TTC549 (cell line): ENCODE measurements around the gene SGIP1.
A peak's percentile ranks its signal among the peaks of the same experiment; 100 is the strongest.

ENCODE experiments used
- FAIRE-seq: peaks from 2 replicates; lab custom pipeline; 2012; peaks lifted over from hg19 to GRCh38; lab: Jason Lieb, UNC

SGIP1 gene, protein sequence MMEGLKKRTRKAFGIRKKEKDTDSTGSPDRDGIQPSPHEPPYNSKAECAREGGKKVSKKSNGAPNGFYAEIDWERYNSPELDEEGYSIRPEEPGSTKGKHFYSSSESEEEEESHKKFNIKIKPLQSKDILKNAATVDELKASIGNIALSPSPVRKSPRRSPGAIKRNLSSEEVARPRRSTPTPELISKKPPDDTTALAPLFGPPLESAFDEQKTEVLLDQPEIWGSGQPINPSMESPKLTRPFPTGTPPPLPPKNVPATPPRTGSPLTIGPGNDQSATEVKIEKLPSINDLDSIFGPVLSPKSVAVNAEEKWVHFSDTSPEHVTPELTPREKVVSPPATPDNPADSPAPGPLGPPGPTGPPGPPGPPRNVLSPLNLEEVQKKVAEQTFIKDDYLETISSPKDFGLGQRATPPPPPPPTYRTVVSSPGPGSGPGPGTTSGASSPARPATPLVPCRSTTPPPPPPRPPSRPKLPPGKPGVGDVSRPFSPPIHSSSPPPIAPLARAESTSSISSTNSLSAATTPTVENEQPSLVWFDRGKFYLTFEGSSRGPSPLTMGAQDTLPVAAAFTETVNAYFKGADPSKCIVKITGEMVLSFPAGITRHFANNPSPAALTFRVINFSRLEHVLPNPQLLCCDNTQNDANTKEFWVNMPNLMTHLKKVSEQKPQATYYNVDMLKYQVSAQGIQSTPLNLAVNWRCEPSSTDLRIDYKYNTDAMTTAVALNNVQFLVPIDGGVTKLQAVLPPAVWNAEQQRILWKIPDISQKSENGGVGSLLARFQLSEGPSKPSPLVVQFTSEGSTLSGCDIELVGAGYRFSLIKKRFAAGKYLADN

DNA sequence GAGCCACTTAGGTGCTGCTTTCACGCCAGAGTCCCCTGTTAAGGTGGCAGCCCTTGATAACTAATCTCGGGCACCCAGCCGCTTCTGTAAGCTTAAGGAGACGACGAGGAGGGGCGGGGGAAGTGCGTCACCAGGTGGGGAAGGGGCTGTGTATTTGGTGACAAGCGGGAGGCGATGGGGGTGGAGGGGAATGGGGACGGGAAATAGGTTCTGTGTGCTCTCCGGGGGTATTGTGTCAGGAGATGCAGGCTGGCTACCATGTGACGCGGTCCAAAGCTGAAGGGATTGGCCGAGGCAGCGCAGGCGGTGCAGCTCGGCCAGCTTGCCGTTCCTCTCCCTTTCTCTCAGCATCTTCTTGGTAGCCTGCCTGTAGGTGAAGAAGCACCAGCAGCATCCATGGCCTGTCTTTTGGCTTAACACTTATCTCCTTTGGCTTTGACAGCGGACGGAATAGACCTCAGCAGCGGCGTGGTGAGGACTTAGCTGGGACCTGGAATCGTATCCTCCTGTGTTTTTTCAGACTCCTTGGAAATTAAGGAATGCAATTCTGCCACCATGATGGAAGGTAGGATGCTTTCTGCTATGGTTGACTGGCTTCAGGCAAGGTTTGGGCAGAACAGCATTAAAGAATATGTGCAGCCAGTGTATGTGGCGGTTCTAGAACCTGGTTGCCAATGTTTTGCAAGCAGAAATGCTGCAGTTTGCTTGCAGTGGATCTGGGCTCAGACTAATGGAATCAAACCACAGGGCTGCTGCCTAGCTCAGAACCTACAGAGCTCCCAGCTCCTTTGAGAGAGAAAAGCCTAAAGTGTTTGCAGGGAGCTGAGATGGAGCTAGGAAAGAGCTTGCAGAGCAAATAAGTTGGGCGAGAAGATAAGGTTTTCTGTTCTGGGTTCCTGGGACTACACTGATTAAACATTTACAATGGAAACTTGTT lies at the start of gene SGIP1:
Gene SGIP1 (plus strand): TSS at position 350 of the 937 bp plus-strand sequence. CDS start 206 bp downstream, at position 556.
- FAIRE-seq, result no peak

DNA sequence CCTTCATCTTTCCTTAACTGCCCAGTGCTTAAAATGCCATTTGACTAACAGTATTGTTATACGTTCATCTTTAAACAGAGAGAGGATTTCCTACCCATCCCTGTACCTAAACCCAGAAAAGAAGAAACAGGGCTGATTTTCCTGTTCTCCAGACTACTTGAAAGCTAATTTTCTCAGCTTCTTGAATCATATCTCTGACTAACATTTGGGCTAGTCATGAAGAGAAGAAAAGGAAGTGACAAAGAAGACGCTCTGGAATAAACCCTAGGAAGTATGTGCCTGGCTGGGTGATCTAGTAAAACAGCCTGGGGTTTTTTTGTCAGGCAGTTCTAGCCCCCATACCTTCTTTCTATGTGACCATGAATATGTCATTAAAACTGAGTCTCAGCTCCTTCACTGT lies 44.8 kb upstream of the SGIP1 start:
- FAIRE-seq, result no peak

DNA sequence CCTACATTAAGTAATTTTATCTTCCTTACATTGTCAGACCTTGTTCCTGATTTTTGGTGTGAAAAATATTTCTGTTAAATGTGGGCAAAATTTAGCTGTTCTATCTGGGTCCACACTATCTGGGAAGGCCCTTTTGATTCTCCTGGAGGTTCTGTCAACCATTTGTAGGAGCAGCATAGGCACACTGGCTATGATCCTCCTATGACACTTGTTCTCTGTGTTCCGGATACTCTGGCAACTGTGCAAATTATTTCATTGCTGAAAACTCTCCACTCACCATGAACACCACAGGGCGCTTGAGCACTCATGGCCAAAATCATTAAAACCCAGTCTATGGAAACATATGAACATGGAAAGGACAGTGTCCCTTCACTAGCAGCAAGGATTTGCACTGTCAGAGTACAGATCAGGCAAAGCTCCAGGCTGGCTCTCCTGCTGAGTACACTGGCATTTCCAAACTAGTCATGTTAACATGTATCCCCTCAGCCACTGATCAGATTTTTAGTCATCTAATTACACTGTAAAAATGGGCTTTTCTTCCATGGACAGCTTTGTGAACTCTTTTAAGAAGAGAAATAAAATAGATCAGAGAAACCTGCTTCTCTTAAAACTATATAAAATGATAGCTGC lies 43.9 kb upstream of the SGIP1 start:
- no peak for FAIRE-seq

DNA sequence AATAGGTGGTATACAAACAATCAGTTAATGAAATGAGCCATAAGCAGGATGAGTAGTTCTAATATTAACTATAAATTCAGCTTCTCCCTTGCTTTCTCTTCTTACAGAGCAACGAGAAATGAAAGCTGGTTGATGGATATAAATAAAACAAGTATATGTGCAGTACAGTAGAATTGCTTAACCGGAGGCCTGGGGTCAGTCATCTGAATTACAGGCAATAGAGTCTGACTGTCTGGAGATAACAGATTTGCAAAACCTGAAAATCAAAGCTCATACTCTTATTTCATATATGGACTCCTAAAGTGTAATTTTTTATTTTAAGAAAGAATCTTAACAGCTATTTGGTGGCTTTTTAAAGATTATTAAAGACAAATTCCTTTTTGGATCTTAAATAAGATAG lies 43.1 kb upstream of the SGIP1 start:
- no peak for FAIRE-seq

DNA sequence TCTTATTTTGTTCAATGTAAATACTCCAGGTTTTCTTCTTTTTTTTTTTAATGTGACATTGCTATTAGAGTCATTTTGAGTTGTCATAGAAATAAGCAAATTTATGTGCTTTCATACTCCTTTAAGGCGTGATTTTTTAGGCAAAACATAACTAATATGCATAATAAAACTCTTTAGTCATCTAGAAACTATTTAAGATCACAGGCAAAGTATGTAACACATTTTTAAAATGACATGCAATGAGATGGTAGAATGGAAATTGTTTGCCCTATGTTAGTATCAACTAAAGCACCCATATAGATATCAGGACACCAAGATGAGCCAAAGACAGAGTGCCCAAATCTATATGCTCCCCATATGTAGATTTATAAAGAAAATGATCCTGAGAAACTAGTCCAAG lies 41.5 kb upstream of the SGIP1 start:
- no peak for FAIRE-seq

DNA sequence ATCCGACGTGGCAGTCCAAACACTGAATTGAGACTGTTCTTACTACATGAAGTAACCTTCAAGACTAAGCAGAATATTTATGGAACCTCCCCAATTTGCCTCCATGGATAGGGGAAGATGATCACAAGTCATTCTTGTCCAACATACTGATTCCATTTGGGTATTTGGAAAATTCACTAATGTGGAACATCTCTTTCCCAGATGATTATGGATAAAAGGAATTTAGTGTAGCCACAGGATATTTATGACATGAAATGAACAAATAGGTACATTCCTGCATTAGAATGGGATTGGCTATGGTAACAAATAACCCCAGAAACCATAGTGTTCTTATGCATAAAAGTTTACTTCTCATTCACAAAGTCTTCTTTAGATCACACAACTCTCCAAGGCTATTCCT lies 40.2 kb upstream of the SGIP1 start:
- no peak for FAIRE-seq

DNA sequence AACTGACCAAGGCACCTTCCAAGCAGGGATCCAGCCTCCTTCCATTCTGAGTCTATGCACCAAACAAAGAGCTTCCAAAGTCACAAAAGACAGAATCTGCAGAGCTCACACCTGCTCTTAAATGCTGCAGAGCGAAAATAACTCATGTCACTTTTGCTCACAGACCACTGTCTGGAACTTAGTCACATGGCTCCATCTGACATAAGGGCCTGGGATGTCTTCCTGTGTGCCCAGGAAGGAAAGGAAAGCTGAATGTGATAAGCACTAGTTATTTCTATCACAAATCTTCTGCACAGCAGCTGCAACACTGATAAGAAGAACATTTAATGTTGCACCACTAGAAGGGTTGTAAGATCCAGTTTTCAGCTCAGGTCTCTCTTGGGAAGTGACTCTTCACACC lies 39.5 kb upstream of the SGIP1 start:
- no peak for FAIRE-seq

DNA sequence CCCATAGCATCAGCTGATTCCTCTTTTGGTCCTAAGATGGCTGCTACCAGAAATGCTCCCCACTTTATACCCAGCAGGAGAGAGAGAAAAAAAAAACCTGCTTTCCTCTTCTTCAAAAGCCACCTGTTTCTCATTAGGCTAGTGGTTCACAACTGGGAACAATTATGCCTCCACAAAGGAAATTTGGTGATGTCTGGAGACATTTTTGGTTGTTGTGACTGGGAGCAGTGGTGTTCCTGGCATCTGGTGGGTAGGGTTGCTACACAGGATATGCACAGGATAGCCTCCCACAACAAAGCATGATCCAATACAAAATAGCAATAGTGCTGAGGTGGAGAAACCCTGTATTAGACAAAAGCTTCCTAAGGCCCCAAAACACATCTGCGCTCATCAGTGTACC lies 38.5 kb upstream of the SGIP1 start:
- FAIRE-seq, result no peak

DNA sequence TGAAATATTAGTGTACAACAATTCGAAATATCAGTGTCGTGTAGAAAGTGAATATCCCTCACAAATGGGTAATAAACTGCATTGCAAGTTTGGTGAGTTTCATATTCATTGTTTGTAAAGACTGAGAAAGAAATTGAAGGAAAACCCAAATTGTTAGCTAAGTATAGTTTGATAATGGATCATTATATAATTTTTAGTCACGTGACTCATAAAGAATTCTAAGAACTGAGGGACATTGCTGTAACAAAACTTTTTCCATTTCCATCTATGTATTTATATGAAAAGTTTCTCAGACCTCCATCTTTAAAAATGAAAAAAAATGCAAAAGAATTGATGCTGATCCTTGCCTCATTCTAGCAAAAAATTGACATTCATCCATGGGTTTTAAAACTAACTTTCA lies 36.0 kb upstream of the SGIP1 start:
- no peak for FAIRE-seq

DNA sequence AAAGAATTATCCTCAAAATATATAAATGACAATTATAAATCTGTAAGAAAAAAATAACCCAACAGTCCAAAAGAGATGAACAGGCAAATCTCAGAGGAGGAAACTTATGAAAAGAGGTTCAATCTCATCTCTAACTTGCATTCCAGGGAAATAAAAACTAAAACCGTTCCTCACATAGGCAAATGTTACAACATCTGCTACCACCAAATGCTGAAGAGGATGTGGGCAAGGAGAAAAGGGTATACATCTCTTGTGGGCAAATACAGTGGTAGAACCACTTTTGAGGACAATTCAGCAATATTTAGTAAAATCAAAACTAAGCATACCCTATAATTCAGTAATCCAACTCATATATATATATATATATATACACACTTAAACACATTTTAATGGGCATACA lies 33.7 kb upstream of the SGIP1 start:
- FAIRE-seq, result no peak

DNA sequence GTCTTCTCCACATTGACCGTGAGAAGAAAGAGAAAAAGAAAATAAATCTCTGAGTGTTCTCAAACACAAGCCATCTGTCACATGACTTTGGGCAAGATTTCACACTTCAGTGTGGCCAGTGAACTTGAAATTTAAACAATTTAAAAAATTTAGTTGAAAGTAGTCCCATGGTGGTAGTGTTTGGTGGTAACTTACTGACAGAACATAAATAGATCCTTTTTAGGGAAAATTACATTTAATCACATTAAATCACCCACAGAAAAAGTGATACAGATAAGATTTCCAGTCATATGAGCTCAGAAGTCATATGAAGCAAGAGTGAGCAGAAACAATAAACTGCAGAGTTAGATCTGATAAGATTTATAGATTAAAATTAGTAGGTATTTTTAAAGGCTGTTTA lies 31.9 kb upstream of the SGIP1 start:
- no peak for FAIRE-seq

DNA sequence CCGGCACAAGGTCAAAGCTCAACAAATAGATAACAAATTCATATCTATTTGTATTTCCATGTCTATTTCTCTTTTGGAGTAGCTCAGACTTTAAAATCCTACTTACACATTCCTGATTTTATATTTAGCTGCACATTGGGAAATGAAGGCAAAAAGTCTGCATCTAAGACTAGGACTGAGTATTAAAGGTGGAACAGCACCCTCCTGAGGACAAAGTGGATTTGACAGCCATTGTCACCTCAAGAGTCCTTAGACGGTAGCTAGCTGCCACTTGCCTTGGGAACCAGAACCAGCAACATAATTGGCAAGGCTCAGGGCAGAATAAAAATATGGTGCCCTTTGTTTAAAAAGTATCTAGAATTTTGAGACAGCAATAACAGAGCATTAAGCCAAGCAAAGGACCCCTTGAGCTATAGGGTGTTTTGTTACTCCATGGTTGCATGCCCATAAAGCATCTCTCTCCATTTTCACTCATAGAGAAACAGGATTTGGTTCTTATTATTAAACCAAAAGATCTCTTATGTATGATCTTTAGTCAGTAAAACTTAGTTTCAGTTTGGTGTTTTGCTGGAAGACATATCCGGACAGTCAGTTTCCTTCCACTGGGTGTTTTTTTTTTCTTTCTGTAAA lies 30.0 kb upstream of the SGIP1 start:
- peak; percentile 97 for FAIRE-seq

DNA sequence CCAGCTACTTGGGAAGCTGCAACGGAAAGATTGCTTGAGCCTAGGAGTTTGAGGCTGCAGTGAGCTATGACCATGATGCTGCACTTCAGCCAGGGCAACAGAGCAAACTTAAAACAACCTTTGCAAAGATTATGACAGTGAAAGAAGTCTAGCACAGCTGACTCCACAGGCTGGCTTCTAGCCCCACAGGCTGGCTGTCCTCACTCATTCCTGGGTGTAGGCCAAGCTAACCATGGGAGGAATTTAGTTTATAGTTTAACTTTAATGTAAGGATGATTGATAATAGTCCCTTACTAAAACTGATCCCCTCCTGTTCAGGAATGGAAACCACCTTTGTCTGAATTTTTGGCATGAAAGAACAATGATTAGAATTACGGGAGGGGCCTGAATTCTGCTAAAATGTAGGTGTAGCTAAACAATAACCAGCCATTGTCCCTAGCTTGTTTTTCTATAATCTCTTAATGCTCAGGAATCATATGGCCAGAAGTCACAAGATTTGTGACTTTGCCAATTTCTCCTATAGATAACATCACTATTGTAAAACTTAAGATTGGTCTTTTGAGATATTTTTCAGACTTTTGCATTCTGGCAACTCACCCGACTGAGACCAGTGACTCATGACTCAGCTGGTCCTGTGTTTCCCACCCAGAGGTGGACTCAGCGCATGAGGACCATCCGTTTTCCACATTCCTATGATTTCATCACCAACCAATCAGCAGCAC lies 28.1 kb upstream of the SGIP1 start:
- no peak for FAIRE-seq

DNA sequence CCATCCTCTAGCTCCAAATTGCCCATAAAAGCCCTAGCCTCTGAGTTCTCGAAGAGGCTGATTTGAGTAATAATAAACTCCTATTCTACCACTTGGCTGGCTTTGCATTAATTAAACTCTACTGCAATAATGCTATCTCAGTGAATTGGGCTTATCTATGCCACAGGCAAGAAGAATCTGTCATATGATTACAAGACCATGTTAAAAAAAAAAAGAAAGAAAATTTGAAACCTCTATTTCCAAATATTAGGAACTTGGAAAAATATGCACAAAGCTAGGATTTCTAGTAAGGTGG lies 27.6 kb upstream of the SGIP1 start:
- no peak for FAIRE-seq

DNA sequence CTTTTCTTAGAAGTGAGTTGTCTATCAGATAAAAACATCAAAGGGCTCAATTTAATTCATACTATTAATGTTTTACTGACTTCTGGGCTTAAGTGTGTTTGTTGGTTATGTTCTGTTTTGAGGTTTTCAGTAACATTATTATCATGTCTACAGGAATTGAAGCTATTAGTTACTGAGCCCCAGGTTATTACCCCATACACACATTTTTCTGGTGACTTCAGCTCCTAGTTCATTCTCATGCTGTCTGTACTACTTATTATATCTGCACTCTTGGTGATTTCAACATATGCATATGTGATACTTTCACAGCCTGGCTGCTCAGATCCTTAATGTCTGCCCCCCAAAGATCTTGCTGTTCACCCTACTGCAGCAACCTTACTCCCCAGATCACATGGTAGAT lies 27.0 kb upstream of the SGIP1 start:
- FAIRE-seq, result no peak

DNA sequence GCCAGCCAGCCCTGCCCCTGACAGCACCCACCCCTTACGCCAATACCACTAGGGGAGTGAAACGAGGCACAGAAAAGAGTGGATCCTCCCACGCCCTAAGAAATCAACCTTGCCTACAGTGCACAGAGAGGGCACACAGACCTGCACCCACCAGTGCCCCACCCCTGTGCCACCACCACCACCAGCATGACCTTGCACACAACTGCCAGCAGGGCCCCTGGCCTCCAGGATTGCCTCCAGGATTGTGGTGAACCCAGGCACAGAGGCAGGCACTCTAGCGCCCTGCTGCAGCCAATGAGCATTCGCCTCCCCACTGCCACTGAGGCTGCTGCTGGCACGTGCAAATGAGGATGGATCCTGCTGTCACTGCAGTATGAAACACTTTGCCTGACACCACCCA lies 23.5 kb upstream of the SGIP1 start:
- no peak for FAIRE-seq

DNA sequence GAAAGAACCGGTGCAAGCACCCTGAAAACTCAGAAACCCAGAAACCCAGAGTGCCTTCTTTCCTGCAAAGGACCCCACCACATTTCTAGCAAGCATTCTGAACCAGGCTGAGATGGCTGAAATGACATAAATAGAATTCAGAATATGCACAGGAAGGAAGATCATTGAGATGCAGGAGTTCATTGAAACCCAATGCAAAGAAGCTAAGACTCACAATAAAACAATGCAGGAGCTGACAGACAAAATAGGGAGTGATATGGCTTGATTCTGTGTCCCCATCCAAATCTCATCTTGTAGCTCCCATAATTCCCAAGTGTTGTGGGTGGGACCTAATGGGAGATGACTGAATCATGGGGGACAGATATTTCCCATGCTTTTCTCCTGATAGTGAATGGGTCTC lies 22.8 kb upstream of the SGIP1 start:
- FAIRE-seq, result no peak

DNA sequence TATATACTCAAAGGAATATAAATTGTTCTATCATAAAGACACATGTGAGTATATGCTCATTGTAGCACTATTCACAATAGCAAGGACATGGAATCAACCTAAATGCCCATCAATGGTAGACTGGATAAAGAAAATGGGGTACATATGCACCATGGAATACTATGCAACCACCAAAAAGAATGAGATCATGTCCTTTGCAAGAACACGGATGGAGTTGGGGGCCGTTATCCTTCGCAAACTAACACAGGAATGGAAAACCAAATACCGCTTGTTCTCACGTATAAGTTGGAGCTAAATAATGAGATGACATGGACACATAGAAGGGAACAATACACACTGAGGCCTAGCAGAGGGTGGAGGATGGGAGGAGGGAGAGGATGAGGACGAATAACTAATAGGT lies 16.0 kb upstream of the SGIP1 start:
- FAIRE-seq, result no peak

DNA sequence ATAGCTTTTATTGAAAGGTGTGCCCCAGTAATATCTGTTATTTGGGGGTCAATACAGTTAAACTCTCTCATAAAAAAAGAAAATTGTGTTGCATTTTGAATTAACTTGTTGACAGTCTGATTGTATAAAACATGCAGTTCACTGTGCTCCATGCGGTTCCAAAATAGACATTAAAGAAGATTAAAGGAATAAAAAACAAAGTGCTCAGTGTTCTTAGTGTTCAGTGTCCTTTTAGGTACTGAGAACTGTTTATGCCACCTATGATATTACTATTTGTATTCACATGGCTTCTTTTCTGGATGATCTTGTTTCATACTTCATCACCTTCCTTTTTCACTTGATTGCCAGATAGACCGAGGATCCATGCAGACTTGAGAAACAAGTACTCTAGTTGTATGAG lies 15.3 kb upstream of the SGIP1 start:
- no peak for FAIRE-seq

DNA sequence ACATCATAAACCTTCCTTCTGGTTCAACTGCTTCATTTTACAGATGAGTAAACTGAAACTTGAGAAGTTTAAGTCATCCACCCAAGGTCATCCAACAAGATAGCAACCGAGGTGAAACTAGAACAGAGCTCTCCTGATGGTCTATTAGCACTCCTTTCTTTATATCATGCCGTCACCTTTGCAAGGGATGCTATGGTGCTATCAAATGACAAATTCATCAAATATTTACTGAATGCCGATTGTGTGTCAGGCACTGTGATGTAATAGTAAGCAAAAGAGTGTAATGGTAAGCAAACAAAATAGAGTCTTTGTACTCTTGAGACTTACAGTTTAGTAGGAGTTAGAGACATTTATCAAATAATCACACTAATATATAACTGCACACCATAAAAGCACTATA lies 14.0 kb upstream of the SGIP1 start:
- no peak for FAIRE-seq

DNA sequence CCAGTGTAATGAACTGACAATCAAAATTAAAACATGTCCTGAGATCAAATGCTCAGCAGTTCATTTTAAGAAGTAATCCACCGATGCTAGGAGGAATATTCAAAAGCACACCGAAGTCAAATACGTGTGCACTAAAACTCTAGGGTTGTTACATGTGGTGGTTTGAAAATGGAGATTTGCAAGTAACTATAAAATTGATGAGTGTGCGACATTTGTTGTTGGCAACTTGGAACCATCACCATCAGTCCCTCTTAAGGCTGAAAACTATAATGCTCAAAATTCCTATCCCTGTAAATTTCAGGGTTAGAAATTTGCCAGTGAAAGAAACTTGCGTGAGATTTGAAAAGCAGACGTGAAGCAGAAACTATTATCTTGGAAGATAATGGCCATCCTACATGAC lies 13.3 kb upstream of the SGIP1 start:
- no peak for FAIRE-seq
